Gastrocnemius medialis (tissue), 4 donors: Measurements from ENCODE around the gene EHD3. TPM values are rescaled to one million over a fixed set of nuclear protein-coding genes. Genes with fewer than 3 reads are reported as not detected.

Experiments
- ATAC-seq, 2 donors: fragments of 150-250 bp; one replicate each; pipeline ENCODE4 v1.9.1; 2016
- DNase-seq, 2 donors: peaks; one replicate each; pipeline ENCODE4 v3.0.0-alpha.2; 2019
- H3K27ac ChIP-seq, 4 donors: fragments of 200-600 bp; sonication (generic); 1 replicate in 1 of 4; 2 replicates in 3 of 4; pipeline ENCODE4 v1.5.1; 2016 to 2018; ENCODE audit warnings: mild to moderate bottlenecking in 2 of 4, moderate library complexity in 1 of 4
- H3K27me3 ChIP-seq, 3 donors: fragments of 200-600 bp; sonication (generic) in 2 of 3; 1 replicate in 1 of 3; 2 replicates in 2 of 3; pipeline versions ENCODE4 v1.5.1 to v1.6.0; 2016 to 2019; ENCODE audit warnings: mild to moderate bottlenecking in 1 of 3, moderate library complexity in 1 of 3
- H3K36me3 ChIP-seq, 2 donors: fragments of 200-600 bp; sonication (generic) in 1 of 2; one replicate each; pipeline ENCODE4 v1.5.1; 2017 to 2018
- H3K4me1 ChIP-seq, 2 donors: fragments of 200-600 bp; sonication (generic) in 1 of 2; one replicate each; pipeline ENCODE4 v1.5.1; 2016 to 2017; ENCODE audit warnings: mild to moderate bottlenecking in 2 of 2
- H3K4me3 ChIP-seq, 4 donors: fragments of 200-600 bp; sonication (generic) in 3 of 4; 1 replicate in 1 of 4; 2 replicates in 3 of 4; pipeline ENCODE4 v1.5.1; 2016 to 2019; ENCODE audit warnings: mild to moderate bottlenecking in 2 of 4
- H3K9me3 ChIP-seq, 3 donors: fragments of 200-600 bp; sonication (generic) in 2 of 3; 1 replicate in 1 of 3; 2 replicates in 2 of 3; pipeline ENCODE4 v1.5.1; 2016 to 2019
- POLR2A ChIP-seq, 2 donors: fragments of 450-650 bp; IDR thresholded peaks; one replicate each; pipeline ENCODE4 v1.6.1; 2017; ENCODE audit warnings: antibody characterized with exemption in 2 of 2, mild to moderate bottlenecking in 2 of 2, moderate library complexity in 2 of 2
- in situ Hi-C, 4 donors: fragments of 200-750 bp; cut with MboI; loops; one replicate each; pipeline versions ENCODE4 v1.15.0 to v1.8.0; 2017; ENCODE audit warnings: low sequenced_read_pairs in 4 of 4
- intact Hi-C: fragments of 100-400 bp; cut with DNase I; formaldehyde crosslinking; loops from one replicate; pipeline ENCODE4 v1.15.1; 2023; ENCODE audit warnings: low total_unique reads
- total RNA-seq, 4 donors: library from RNA; depleted of rRNA; stranded (reverse); fragments of >200 nt; gene quantifications; one replicate each; pipeline versions ENCODE4 v1.1.0 to v1.2.3, GENCODE V29; 2016
- TF ChIP-seq, protein P1 (sequence below), 5 experiments: fragments of 450-650 bp in 3 of 5; fragments of 200-600 bp in 2 of 5; sonication (generic) in 2 of 5; IDR thresholded peaks in 4 of 5; conservative IDR thresholded peaks in 1 of 5; 1 replicate in 4 of 5; 2 replicates in 1 of 5; pipeline ENCODE4 v1.5.1; 2016 to 2019; ENCODE audit warnings: antibody characterized with exemption in 5 of 5, mild to moderate bottlenecking in 3 of 5, moderate library complexity in 3 of 5

EHD3 gene
- total RNA-seq, 4 donors from 2014 or later, result 1.5 to 3.1 (median 2.1) TPM

DNA sequence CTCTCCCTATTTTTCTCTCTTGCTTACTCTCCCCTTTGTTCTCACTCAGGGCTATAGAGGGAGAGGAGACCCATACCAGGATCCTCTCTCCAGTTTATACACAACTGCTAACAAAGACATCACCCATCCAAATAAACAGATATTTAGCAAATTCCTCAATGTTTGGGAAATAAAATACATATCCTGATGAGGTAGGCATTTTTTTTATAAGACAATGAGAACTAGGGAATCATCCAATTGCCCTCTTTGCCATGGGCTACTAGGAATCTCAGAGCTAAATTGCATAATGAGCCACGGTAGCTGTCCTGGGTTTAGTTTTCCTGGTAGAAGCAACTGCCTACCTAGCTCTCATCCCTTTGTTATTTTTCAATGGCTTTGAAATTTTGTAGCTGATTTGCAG, 43.8 kb upstream of the EHD3 start:
- ATAC-seq, result no peak

DNA sequence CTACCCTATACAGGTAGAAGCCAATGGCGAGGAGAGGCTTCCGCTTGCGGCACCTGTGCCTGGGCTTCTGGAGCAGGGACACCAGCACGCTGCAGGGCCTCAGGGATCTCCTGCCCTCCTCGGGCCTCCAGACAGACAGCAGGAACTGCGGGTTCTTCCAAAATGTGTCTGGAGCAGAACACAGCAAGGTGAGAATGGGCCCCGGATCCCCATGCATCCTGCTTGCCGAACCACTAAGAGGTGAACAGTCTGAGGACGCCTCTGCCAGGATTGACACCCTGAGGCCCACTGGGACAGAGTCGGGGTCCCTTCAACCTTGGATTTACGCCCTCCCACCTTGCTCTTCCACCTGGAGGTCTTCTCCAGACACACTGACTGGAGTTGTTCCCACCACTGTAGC, 42.0 kb upstream of the EHD3 start:
- intact Hi-C loops, result no loop called here
- H3K9me3 ChIP-seq, result no peaks in the 10 kb centered on the region
- DNase-seq (no peak), ATAC-seq (no peak)
- H3K27ac ChIP-seq, result no peak overlapping the region
- no peaks in the 10 kb centered on the region for H3K36me3 ChIP-seq
- no peak overlapping the region for H3K4me3 ChIP-seq
- H3K4me1 ChIP-seq, result no peaks in the 10 kb centered on the region
- TF ChIP-seq POLR2A (IDR thresholded peaks at IDR 0.05), result no peak
- TF ChIP-seq, protein P1, sequence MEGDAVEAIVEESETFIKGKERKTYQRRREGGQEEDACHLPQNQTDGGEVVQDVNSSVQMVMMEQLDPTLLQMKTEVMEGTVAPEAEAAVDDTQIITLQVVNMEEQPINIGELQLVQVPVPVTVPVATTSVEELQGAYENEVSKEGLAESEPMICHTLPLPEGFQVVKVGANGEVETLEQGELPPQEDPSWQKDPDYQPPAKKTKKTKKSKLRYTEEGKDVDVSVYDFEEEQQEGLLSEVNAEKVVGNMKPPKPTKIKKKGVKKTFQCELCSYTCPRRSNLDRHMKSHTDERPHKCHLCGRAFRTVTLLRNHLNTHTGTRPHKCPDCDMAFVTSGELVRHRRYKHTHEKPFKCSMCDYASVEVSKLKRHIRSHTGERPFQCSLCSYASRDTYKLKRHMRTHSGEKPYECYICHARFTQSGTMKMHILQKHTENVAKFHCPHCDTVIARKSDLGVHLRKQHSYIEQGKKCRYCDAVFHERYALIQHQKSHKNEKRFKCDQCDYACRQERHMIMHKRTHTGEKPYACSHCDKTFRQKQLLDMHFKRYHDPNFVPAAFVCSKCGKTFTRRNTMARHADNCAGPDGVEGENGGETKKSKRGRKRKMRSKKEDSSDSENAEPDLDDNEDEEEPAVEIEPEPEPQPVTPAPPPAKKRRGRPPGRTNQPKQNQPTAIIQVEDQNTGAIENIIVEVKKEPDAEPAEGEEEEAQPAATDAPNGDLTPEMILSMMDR (IDR thresholded peaks at IDR 0.05 in 4 of 5, conservative IDR thresholded peaks at IDR 0.05 in 1 of 5), result no peak
- in situ Hi-C loops, result no loop called here
- no peaks in the 10 kb centered on the region for H3K27me3 ChIP-seq

More for the DNA sequence above, 43.8 kb upstream of the EHD3 start:
- intact Hi-C loops, result no loop called here
- Histone ChIP-seq H3K4me1 (no peaks in the 10 kb centered on the region), H3K9me3 (no peaks in the 10 kb centered on the region), H3K36me3 (no peaks in the 10 kb centered on the region), H3K27me3 (no peaks in the 10 kb centered on the region), H3K4me3 (no peak overlapping the region), H3K27ac (no peak overlapping the region)
- in situ Hi-C loops, result no loop called here
- no peak for TF ChIP-seq POLR2A (IDR thresholded peaks at IDR 0.05)
- TF ChIP-seq, protein P1 (IDR thresholded peaks at IDR 0.05 in 4 of 5, conservative IDR thresholded peaks at IDR 0.05 in 1 of 5), result no peak
- DNase-seq, result no peak

DNA sequence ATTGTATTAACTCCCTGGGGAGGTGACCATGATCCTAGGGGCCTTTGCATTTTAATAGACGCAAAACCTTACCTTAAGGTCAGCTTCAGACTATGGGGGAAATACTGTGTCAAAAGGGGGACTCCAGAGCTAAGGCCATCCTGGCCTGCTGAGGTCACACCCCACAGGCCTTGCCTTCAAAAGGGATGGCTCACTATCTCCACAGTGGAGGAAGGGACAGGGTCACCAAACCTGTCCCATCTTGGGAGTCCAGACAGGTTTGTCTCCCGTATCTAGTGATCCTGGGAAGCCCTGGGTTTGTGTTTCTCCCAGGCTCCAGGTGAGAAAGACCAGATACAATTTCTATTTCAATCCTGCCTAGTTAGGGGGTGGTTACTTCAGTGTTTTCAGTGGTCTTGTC, 41.6 kb upstream of the EHD3 start:
- no peak overlapping the region for H3K27ac ChIP-seq
- no peak overlapping the region for H3K4me3 ChIP-seq
- DNase-seq, result no peak
- no peaks in the 10 kb centered on the region for H3K4me1 ChIP-seq
- H3K36me3 ChIP-seq, result no peaks in the 10 kb centered on the region
- ATAC-seq, result no peak
- H3K9me3 ChIP-seq, result no peaks in the 10 kb centered on the region
- intact Hi-C loops (no loop called here), in situ Hi-C loops (no loop called here)
- no peak for TF ChIP-seq POLR2A (IDR thresholded peaks at IDR 0.05)
- TF ChIP-seq, protein P1 (IDR thresholded peaks at IDR 0.05 in 4 of 5, conservative IDR thresholded peaks at IDR 0.05 in 1 of 5), result no peak
- H3K27me3 ChIP-seq, result no peaks in the 10 kb centered on the region

DNA sequence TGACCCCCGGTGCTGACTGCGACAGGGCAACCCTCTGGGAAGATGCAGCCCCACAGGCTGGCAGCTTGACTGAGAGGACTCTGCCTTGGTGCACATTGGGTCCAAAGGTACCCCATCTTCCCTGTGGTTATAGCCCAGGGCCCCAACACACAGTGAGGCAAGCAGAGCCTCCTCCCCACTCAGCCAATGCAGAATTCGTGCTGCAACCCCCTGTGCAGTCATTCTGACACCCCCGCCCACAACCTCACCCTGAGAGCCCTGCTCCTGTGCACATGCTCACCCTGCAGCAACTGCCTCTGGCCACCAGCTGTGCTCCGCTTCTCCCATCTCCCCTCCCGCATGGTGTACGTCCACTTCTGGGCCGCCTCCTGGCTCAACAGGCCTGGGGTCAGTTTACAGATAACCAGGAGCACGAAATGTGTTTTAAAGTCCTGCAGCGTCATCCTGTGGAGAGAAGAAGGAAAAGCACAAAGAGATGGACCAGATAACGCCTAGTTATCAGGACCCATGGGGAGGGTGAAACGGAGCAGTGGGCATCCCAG, 41.0 kb upstream of the EHD3 start:
- no peak for DNase-seq
- Histone ChIP-seq H3K36me3 (no peaks in the 10 kb centered on the region), H3K4me3 (no peak overlapping the region), H3K4me1 (no peaks in the 10 kb centered on the region), H3K9me3 (no peaks in the 10 kb centered on the region), H3K27me3 (no peaks in the 10 kb centered on the region), H3K27ac (no peak overlapping the region)
- no peak for TF ChIP-seq POLR2A (IDR thresholded peaks at IDR 0.05)
- TF ChIP-seq, protein P1 (IDR thresholded peaks at IDR 0.05 in 4 of 5, conservative IDR thresholded peaks at IDR 0.05 in 1 of 5), result no peak
- in situ Hi-C loops, result no loop called here
- ATAC-seq, result no peak
- intact Hi-C loops, result no loop called here

DNA sequence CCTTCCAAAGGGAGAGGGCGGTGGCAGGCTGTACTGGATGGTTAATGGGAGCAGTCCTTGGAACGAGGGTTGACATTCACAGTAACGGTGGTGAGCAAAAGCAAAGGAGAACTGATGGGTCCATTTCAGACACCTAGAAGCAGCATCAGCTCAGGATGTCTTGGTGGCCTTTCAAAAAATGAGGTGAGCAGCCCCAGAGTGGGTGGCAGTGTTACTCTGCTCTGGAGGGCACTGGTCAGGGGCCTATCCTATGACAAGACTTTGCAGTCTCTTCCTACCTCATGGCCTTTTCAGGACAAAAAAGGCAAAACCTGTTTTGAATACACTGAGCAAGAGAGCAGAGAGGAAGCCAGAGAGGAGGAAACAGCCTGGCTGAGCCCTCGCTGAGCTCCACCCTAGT, 40.1 kb upstream of the EHD3 start:
- Histone ChIP-seq H3K4me3 (no peak overlapping the region), H3K27me3 (no peaks in the 10 kb centered on the region), H3K4me1 (no peaks in the 10 kb centered on the region), H3K9me3 (no peaks in the 10 kb centered on the region), H3K27ac (no peak overlapping the region), H3K36me3 (no peaks in the 10 kb centered on the region)
- DNase-seq (no peak), ATAC-seq (no peak)
- TF ChIP-seq, protein P1 (IDR thresholded peaks at IDR 0.05 in 4 of 5, conservative IDR thresholded peaks at IDR 0.05 in 1 of 5), result no peak
- no peak for TF ChIP-seq POLR2A (IDR thresholded peaks at IDR 0.05)
- intact Hi-C loops (no loop called here), in situ Hi-C loops (no loop called here)
